Skin epidermis (tissue), 12 donors: Measurements from ENCODE around the gene RHOJ.
A peak's percentile ranks its signal among the peaks of the same experiment; 100 is the strongest.
"Not testable (repeated sequence)": the region's sequence is repeated elsewhere in the genome, so short reads cannot be mapped to it uniquely, and the experiment has no call there.

Source experiments
- H3K27ac ChIP-seq, 21 experiments: fragments of 200-600 bp; sonication (generic) in 11 of 21; one replicate each; pipeline ENCODE4 v1.5.0; 2020; ENCODE audit warnings: mild to moderate bottlenecking in 3 of 21, inconsistent platforms in 2 of 21, moderate library complexity in 2 of 21
- H3K4me3 ChIP-seq, 7 experiments: fragments of 200-600 bp; sonication (generic) in 2 of 7; one replicate each; pipeline ENCODE4 v1.5.0; 2020; ENCODE audit warnings: inconsistent platforms in 2 of 7, mild to moderate bottlenecking in 2 of 7, moderate library complexity in 1 of 7

RHOJ gene

DNA sequence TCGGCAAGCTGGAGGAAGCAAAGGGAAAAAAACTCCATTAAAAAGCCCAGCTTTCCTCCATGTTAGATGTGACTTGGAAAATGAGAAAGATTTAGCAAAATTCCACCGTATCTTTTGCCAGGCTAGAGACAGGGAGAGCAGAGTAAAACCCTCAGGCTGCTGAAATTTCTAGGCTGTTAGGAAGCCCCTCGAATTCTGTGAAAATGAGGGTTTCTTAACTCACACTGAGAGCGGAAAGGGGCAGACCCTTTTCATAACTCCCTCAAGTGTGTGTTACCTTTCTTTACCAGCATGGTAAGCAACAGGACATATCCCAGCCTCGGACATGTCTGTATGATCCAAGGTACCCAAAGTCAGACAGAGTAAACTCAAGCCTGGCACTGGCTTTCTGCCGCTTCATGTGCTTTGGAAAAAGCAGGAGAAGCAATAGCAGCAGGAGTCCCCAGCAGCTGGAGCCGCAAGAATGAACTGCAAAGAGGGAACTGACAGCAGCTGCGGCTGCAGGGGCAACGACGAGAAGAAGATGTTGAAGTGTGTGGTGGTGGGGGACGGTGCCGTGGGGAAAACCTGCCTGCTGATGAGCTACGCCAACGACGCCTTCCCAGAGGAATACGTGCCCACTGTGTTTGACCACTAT lies at the start of gene RHOJ:
Gene RHOJ, plus strand, starts transcription at position 37 of the 637 bp plus-strand sequence. Its CDS starts 427 bp downstream, at position 464.
- peak within 1 kb of the TSS; percentile 36 to 96 (median 83) for H3K27ac ChIP-seq
- H3K4me3 ChIP-seq, result peak within 1 kb of the TSS; percentile 17 to 42 (median 32)

DNA sequence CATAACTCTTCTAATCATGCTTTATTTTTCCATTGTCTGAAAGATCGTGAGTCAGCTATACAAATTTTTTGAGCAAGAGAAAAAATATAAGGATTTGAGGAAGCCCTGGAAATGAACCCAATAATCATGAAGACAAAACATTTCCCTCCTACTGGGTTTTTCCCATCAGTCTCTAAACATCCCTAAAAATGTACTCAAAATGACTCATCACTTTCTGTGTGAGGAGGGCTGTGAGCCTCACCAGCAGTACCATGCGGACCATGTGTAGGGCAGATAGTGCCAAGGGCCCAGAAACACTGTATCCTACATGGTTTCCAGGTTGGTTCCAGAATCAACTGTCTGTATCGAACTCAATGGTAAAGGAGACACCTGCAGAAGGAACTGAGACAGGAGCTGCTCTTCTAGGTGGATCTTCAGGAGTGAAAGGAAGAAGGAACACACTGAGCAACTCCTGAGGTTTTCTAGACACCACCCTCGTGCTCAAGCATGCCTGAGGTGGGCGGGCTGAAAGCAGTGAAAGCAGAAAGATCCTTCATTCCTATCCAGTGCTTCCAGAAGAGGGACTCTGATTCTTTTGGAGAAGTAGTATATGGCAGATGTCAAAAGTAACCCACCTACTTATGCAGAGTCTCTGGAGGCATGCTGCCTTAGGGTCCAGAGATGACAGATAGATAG lies 48.6 kb upstream of the RHOJ start:
- H3K27ac ChIP-seq, result no peak overlapping the region

DNA sequence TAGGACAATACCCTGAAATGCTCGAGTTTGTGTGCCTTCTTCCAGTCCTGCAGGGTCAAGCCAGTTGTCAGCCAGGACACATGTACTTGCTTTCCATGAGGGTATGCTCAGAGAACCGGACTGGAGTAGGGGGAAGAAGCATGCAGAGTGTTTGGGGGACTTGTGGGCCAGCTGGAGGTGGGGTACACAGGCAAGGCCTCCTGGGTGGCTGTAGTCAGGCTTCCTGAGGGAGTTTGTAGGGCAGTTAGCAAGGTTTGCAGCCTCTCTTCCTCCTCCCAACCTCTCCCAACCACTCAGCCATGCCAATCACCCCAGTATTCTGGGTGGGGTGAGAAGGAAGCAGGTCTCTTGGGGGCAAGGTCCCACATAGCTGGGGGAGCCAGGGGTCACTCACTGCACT lies 47.0 kb upstream of the RHOJ start:
- Histone ChIP-seq H3K27ac (no peak overlapping the region), H3K4me3 (no peak overlapping the region)

More for the DNA sequence above, 48.6 kb upstream of the RHOJ start:
- H3K4me3 ChIP-seq, result no peak overlapping the region

DNA sequence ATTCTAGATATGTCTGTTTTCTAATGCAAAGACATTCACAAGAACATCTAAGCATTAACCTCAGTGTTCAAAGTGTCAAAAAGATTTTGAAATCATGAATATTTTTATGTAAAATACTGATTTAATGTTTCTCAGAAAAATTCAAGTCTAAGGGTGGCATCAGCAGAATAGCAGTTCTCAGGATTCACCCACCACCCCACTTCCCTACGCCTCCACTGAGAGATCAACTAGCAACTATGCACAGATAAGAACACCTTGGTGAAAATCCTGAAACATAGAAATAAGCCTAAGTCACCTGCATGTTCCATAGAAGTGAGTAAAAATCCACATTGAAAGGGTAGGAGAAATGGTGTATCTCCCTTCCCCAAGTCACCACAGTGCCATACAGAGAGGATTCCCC lies 40.9 kb upstream of the RHOJ start:
- no peak overlapping the region for H3K27ac ChIP-seq
- H3K4me3 ChIP-seq, result no peak overlapping the region

DNA sequence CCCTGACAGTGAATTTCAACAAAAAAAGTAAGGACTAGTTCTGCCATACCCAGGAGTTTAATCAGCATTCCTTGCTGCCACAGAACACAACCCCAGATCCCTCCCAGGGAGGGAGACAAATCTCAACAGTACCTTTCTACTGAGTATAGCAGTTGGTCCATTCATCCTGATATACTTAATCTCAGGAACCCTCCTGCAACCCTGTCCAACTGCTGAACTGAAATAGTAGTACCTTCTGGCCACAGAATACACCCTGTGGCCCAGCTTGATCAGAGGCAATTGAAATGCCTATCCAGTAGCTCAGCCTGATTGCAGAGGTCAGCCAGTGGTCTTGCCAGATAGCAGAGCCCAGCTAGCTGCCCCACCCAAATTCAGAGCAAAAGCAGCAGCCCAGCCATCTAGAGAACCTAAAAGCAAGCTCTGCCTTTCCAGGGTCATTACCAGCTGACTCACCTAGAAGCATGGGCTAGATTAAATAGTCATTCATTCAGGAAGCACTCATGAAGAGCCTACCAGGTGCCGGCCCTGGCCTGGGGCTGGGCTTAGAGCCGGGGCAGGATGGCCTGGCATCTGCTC lies 40.0 kb upstream of the RHOJ start:
- H3K27ac ChIP-seq, result no peak overlapping the region
- no peak overlapping the region for H3K4me3 ChIP-seq

DNA sequence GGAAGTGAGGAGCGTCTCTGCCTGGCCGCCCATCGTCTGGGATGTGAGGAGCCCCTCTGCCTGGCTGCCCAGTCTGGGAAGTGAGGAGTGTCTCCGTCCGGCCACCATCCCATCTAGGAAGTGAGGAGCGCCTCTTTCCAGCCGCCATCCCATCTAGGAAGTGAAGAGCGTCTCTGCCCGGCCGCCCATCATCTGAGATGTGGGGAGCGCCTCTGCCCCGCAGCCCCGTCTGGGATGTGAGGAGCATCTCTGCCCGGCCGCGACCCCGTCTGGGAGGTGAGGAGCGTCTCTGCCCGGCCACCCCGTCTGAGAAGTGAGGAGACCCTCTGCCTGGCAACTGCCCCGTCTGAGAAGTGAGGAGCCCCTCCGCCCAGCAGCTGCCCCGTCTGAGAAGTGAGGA lies 39.0 kb upstream of the RHOJ start:
- not testable (repeated sequence) for H3K27ac ChIP-seq

DNA sequence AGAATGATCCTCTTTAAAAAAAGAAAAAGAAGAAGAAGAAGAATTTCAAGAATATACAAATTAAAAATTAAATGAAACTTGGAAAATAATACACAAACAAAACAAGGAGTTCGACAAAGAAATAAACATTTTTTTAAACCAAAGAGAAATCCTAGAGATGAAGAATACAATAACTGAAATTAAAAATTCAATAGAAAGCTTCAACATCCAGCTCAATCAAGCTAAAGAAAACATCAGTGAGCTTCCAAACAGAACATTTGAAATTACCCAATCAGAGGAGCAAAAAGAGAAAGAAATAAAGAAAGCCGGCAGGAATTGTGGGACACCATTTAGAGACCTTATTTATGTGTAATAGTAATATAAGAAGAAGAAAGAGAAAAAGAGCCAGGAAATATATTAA lies 37.2 kb upstream of the RHOJ start:
- no peak overlapping the region for H3K27ac ChIP-seq
- H3K4me3 ChIP-seq, result no peak overlapping the region

More for the DNA sequence above, 39.0 kb upstream of the RHOJ start:
- not testable (repeated sequence) for H3K4me3 ChIP-seq

DNA sequence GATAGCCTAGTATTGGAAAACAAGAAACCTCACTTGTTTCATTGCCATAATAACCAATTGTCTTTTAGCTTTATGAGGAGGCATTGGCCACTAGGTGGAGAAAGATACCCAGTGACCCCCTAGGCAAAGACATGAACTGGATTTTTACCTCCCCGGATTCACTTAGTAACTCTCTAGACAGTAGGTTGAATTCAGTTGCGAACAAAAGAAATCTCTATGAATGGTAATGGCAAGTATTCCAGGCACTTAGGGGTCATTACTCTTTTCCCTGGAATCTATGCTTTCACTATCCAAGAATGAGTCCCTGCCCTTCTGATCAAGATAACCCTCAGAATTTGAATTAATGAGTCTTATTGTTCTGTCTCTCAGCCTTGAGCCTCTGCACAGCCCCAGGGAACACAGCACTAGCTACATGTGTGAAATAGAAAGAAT lies 29.5 kb upstream of the RHOJ start:
- Histone ChIP-seq H3K4me3 (no peak overlapping the region), H3K27ac (peak overlapping the region in 1 of 21 experiments; percentile 34)

DNA sequence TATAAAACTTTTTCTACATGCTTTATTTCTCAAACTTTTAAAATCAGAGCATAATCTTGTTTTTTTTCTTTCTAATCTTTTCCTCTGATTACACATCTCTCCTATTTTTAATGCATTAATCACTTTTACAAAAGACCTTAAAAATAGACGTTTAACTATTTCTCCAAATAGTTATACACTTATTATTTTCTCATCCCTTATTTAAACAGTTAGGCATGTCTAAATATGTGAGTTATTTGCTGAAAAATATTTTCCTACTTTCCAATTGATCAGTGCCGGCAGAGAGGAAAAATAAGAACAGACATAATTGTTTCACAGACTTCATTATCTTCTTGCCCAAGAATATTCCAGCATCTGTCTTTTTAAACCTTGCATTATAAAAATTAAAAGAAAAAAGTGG lies 28.7 kb upstream of the RHOJ start:
- H3K4me3 ChIP-seq, result no peak overlapping the region
- no peak overlapping the region for H3K27ac ChIP-seq

DNA sequence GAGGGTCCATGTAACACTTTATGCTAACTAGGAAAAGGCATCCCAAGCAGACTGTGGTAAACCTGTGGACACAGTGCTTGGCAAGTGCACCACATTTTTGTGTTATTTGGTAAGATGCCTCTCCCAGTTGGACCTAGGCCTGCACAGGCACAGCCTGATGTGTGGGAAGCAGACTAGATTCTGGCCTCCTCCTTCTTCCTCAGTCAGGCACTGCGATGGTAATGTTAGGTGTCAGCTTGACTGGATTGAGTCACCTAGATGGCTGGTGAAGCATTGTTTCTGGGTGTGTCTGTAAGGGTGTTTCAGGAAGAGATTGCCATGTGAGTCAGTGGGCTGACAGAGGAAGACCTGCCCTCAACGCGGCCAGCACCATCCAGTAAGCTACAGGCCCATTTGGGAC lies 25.3 kb upstream of the RHOJ start:
- H3K4me3 ChIP-seq, result no peak overlapping the region
- peak overlapping the region in 20 of 21 experiments; percentile 58 to 88 (median 72) for H3K27ac ChIP-seq

DNA sequence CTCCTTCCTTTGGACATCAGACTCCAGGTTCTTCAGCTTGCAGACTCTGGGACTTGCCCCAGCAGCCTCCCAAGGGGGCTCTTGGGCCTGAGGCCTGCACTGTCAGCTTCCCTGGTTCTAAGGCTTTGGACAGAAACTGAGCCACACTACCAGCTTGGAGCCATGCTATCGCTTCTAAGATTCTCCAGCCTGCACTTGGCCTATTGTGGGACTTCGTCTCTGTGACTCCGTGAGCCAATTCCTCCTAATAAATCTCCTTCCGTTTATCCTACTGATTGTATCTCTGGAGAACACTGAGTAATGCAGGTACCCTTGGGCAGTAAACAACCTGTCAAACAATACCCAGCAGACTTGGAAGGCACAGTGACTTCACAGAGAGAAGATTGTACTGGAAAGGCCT lies 24.9 kb upstream of the RHOJ start:
- Histone ChIP-seq H3K4me3 (no peak overlapping the region), H3K27ac (peak overlapping the region in 20 of 21 experiments; percentile 58 to 88 (median 72))

DNA sequence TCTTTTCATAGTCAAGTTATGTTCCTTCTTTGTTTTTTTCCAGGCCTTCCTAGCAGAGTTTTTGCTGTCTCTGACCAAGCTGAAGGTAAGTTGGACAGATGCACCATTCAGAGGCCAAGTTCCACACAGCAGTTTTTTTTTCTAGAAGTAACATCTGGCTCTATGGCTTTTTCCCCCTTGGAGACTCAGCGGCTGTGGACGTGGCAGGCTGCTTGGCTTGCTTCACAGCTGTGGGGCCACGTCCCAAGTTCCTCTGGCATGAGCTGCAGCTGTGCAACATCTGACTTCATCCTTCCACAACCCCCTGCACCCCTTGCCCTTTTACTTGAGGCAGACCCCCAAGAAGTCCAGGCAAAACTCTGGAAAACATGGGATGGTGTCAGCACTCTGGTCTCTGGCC lies 24.2 kb upstream of the RHOJ start:
- no peak overlapping the region for H3K4me3 ChIP-seq
- peak overlapping the region in 18 of 21 experiments; percentile 58 to 88 (median 72) for H3K27ac ChIP-seq

DNA sequence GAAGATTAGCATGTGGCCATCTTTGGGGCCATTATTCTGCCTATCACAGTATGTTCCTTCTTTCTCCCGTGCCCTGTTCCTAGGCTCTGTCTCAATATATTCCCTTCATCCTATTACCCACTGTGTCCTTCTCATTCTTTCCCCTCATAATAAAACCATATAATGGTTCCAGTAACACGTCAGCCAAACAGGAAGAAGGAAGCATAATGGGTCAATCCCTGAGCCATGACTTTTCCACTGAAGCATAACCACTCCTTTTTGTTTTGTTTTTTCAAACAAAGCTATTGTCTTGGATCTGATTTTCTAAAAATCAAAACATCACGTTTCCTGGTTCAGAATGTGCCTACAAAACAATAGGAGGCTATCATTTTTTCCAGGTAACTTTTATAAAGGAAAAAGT lies 21.3 kb upstream of the RHOJ start:
- Histone ChIP-seq H3K4me3 (no peak overlapping the region), H3K27ac (no peak overlapping the region)

DNA sequence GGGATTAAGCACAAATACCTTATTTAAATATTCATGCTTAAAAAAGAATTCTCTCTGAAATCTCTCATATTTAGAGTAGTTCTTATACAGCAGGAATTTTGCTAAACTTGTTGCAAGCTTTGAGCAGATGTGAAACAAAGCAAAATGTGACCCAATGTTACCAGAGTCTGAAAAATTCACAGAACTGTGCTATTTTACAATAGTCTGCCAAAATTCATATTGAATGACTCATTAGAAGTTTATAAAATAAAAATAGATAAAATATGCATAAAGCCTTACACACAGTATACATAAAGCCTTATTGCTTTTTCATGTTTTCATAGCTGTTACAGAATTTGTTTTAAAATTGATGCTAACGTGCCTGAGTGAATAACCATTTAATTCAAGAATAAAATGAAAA lies 17.8 kb upstream of the RHOJ start:
- no peak overlapping the region for H3K4me3 ChIP-seq
- H3K27ac ChIP-seq, result no peak overlapping the region

DNA sequence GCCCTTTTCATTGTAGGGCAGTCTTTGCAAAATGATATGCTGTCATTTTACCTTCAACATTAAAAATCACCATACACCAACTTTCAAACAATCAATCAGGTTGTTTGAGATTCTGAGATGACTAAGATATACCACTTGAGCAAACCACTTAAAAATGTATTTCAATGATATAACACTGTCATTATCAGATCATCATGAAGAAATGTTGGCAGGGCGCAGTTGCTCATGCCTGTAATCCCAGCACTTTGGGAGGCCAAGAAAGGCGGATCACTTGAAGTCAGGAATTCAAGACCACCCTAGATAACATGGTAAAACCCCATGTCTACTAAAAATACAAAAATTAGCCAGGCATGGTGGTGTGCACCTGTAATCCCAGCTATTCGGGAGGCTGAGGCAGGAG lies 13.0 kb upstream of the RHOJ start:
- no peak overlapping the region for H3K4me3 ChIP-seq
- H3K27ac ChIP-seq, result peak overlapping the region in 1 of 21 experiments; percentile 28

DNA sequence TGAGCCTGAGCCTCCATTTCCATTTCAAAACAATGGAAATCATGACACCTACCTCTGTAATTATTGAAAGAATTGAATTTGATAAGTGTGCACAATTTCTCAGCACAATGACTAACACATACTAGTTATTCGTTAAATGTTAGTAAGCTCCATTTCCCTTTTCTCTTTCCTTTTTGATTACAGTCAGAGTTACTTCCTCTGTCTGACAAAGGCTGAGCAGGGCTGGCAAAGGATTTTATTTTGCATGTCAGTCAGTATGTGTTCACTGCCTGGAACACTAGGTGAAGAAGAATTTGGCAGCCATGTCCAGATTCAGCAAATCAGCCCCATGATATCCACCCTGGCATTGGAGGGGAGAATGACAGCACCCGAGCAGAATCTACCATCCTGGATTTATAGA lies 12.2 kb upstream of the RHOJ start:
- H3K27ac ChIP-seq, result peak overlapping the region in 2 of 21 experiments; percentile 20 to 25
- no peak overlapping the region for H3K4me3 ChIP-seq

DNA sequence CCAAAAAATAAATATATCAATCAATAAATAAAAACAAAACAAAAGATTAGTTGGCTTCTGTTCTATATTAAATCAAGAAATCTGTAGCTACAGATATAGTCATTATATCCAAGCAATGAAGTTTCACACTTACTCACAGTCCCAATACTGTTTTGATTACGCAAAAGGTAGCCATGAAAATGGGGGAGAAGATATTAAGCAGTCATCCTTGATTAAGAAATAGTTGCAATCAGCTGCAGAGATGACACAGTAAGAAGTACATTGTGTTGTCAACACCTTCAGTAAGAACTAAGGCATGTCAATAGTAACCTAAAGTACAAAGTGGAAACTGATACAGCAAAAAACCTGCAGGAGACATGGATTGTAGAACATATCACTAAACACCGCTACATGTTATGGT lies 11.0 kb upstream of the RHOJ start:
- H3K4me3 ChIP-seq, result no peak overlapping the region
- H3K27ac ChIP-seq, result peak overlapping the region in 1 of 21 experiments; percentile 7

DNA sequence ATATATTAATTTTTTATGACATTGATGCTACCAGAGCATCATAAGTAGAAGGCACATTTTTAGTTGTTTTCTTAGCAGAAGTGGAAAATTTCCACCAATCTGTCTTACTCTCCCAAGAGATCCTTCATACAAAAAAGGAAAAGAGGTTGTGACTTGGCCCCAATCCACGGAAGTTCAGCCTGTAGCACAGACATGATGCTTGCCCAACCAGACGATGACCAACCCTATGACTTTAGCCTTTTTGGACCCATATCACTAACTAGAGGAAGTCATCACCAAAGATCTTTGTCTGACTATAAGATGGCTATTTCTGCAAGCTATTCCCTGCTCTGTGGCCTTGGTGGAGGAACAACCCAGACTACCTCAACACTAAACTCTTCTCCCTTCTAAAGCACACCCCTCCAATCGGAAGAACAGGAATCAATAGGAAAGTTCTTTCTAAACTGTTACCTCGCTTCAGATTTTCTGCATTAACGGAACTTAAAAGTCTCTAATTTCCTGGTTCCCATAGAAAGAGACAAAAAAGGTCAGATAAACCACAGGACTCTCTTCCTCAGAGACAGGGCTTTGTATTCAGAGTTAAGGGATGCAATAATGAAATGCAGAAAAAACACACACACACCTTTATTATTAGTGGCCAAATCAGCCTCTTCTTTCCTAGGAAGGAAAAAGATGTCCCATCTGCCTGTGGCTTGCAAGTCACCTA lies 4.1 kb upstream of the RHOJ start:
- no peak overlapping the region for H3K4me3 ChIP-seq
- H3K27ac ChIP-seq, result no peak overlapping the region

DNA sequence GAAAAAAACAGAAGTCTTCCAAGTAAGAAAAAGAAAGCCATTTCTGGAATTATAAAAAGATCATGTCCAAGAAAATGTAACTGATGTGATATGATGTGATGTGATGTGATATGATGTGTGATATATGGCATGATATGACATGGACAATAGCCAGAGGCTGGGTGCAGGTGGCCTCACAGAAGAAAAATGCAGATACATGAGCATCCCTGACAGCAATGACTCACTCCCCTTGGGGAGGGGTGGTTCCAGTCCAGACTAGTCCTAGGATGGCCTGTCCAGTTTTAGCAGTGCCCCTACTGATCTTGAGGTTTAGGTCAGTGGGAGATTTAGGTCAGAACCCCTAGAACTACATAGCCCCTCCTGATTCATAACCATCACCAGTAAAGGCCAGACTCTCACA lies 3.5 kb upstream of the RHOJ start:
- Histone ChIP-seq H3K27ac (no peak overlapping the region), H3K4me3 (no peak overlapping the region)

DNA sequence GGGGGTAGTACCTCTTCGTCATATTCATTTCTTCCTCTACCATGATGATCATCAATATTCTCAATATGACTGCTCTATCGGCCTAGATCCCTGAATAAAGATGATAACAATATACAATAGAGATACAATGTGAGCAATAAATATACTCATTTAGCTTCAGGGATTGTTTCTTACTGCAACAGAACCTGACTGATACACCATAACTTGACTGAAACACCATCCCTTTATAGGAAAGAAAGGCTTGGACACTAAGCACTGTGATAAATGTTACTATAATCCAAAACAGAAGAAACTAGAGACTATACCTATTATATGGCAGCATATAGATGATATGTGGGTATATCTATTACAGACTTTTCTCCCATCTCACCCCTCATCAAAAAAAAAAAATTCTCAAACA lies 1.2 kb upstream of the RHOJ start:
- Histone ChIP-seq H3K27ac (peak overlapping the region in 9 of 21 experiments; percentile 1 to 96 (median 82)), H3K4me3 (no peak overlapping the region)
